ENCODE measurements around the gene TRIP10. TPM values are rescaled to one million over a fixed set of nuclear protein-coding genes. Genes with fewer than 3 reads are reported as not detected.

The TRIP10 gene
- total RNA-seq, 2 donors from 2014 or later = 67.5 to 74.0 TPM

Small RNAs within 50 kb of the gene (microRNA-seq; reads per million reads assigned to microRNA genes)
- gene MIR6791 = 0 to 0.27 reads per million in 2 donors

Other genes with a start within 250 kb of the TRIP10 start
- gene TUBB4A, start 237.4 kb upstream of the TRIP10 start, total RNA-seq = 1 to 10 TPM in 1 of 2 donors, under 1 TPM in 1; 0.94 to 4.2 TPM
- under 1 TPM; 0.29 to 0.71 TPM for gene TNFSF9, start 208.7 kb upstream of the TRIP10 start, total RNA-seq
- gene CD70, start 148.5 kb upstream of the TRIP10 start, total RNA-seq = not detected
- gene TNFSF14, start 69.5 kb upstream of the TRIP10 start, total RNA-seq = 1 to 10 TPM; 2.1 to 3.2 TPM
- 1,000 to 10,000 TPM in 1 of 2 donors, 100 to 1,000 TPM in 1; 373 to 1,073 TPM for gene C3, start 19.0 kb upstream of the TRIP10 start, total RNA-seq
- 10 to 100 TPM; 25.7 to 35.4 TPM for gene GPR108, start 2.1 kb upstream of the TRIP10 start, total RNA-seq
- gene SH2D3A, start 27.8 kb downstream of the TRIP10 start, total RNA-seq = under 1 TPM; 0.47 to 0.65 TPM
- gene VAV1, start 33.0 kb downstream of the TRIP10 start, total RNA-seq = 1 to 10 TPM; 3.9 to 7.4 TPM
- gene ADGRE1, start 147.9 kb downstream of the TRIP10 start, total RNA-seq = under 1 TPM; 0.21 to 0.31 TPM

Data from left cardiac atrium (tissue), 2 donors.